HCT116 (cell line): Measurements from ENCODE around the gene HOTAIR.

Experiments
- EZH2 ChIP-seq: fragments of 200-600 bp; sonication (generic); IDR thresholded peaks from 2 replicates; pipeline ENCODE4 v1.6.1; 2017; ENCODE audit warnings: antibody characterized with exemption, mixed run types
- SIN3A ChIP-seq: IDR thresholded peaks from 2 replicates; pipeline ENCODE4 v1.6.1; 2012; ENCODE audit warnings: low read depth
- TF ChIP-seq, protein P1 (sequence below), 3 experiments: fragments of 200-600 bp in 1 of 3; sonication (generic) in 1 of 3; IDR thresholded peaks in 2 of 3; conservative IDR thresholded peaks in 1 of 3; 2 replicates each; pipeline ENCODE4 v1.5.1; 2012 to 2017; ENCODE audit warnings: low read depth in 2 of 3, low read length in 2 of 3, antibody characterized with exemption in 1 of 3, borderline replicate concordance in 1 of 3, control low read depth in 1 of 3, mild to moderate bottlenecking in 1 of 3, mixed read lengths in 1 of 3, mixed run types in 1 of 3, moderate library complexity in 1 of 3; ENCODE audit not compliant: insufficient read depth in 1 of 3
- TF ChIP-seq, protein P2 (sequence below): IDR thresholded peaks from 2 replicates; pipeline ENCODE4 v1.6.1; 2012; ENCODE audit warnings: low read depth
- TF ChIP-seq, protein P3 (sequence below): IDR thresholded peaks from 2 replicates; pipeline ENCODE4 v1.6.1; 2012

DNA sequence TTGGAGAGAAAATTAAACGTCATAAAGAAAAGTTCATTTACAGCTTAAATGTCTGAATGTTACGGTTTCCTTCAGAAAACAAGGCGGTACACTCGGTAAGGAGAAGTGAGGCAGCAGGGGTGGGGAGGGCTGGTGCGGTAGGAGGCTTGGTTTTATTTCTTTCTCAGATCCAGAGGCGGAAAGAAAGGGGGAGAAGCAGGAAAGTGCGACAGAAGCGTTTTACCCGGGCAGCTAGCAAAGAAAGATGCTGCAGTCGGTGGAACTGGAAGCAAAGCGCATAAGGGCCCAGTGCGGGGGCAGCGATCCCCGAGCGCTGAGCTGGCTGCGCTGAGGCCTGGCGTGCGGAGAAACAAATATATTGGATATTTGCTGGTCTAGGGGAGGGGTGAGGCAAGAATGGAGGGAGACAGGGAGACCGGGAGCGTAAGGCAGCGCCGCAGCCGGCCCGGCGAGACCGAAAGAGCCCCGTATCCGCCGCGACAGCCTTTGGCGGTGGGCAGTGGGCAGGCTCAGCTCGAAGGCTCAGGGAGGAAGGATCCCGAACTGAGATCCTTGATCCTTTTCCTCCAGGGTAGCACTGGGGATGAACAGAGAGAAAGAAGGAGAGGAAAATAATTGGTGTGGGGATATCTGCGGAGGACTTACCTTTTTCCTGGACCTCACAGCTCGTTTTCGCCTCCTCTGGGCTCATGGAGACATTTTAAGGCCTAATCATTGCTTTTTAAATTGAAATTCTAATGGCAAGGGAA, 8.2 kb downstream of the HOTAIR start:
- TF ChIP-seq, protein P1, sequence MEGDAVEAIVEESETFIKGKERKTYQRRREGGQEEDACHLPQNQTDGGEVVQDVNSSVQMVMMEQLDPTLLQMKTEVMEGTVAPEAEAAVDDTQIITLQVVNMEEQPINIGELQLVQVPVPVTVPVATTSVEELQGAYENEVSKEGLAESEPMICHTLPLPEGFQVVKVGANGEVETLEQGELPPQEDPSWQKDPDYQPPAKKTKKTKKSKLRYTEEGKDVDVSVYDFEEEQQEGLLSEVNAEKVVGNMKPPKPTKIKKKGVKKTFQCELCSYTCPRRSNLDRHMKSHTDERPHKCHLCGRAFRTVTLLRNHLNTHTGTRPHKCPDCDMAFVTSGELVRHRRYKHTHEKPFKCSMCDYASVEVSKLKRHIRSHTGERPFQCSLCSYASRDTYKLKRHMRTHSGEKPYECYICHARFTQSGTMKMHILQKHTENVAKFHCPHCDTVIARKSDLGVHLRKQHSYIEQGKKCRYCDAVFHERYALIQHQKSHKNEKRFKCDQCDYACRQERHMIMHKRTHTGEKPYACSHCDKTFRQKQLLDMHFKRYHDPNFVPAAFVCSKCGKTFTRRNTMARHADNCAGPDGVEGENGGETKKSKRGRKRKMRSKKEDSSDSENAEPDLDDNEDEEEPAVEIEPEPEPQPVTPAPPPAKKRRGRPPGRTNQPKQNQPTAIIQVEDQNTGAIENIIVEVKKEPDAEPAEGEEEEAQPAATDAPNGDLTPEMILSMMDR (IDR thresholded peaks at IDR 0.05 in 2 of 3, conservative IDR thresholded peaks at IDR 0.05 in 1 of 3; ENCODE audit: borderline replicate concordance in 1 of 3, insufficient read depth in 1 of 3, low read depth in 2 of 3, low read length in 2 of 3): no peak
- TF ChIP-seq SIN3A (no peak), EZH2 (no peak)
- TF ChIP-seq, protein P2, sequence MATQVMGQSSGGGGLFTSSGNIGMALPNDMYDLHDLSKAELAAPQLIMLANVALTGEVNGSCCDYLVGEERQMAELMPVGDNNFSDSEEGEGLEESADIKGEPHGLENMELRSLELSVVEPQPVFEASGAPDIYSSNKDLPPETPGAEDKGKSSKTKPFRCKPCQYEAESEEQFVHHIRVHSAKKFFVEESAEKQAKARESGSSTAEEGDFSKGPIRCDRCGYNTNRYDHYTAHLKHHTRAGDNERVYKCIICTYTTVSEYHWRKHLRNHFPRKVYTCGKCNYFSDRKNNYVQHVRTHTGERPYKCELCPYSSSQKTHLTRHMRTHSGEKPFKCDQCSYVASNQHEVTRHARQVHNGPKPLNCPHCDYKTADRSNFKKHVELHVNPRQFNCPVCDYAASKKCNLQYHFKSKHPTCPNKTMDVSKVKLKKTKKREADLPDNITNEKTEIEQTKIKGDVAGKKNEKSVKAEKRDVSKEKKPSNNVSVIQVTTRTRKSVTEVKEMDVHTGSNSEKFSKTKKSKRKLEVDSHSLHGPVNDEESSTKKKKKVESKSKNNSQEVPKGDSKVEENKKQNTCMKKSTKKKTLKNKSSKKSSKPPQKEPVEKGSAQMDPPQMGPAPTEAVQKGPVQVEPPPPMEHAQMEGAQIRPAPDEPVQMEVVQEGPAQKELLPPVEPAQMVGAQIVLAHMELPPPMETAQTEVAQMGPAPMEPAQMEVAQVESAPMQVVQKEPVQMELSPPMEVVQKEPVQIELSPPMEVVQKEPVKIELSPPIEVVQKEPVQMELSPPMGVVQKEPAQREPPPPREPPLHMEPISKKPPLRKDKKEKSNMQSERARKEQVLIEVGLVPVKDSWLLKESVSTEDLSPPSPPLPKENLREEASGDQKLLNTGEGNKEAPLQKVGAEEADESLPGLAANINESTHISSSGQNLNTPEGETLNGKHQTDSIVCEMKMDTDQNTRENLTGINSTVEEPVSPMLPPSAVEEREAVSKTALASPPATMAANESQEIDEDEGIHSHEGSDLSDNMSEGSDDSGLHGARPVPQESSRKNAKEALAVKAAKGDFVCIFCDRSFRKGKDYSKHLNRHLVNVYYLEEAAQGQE: no peak
- TF ChIP-seq, protein P3, sequence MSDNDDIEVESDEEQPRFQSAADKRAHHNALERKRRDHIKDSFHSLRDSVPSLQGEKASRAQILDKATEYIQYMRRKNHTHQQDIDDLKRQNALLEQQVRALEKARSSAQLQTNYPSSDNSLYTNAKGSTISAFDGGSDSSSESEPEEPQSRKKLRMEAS: no peak
